HEK293T (cell line): ENCODE measurements around the gene HOMER2.

ENCODE experiments used
- ARNT ChIP-seq: fragments of 450-650 bp; IDR thresholded peaks from 2 replicates; pipeline ENCODE4 v1.6.1; 2017; ENCODE audit warnings: mild to moderate bottlenecking
- BHLHE40 ChIP-seq: fragments of 450-650 bp; IDR thresholded peaks from 2 replicates; pipeline ENCODE4 v1.6.1; 2016; ENCODE audit warnings: mild to moderate bottlenecking, moderate library complexity, borderline replicate concordance
- ELF4 ChIP-seq: fragments of 450-650 bp; IDR thresholded peaks from 2 replicates; pipeline ENCODE4 v1.6.1; 2017; ENCODE audit warnings: antibody characterized with exemption
- FOXA1 ChIP-seq: fragments of 450-650 bp; IDR thresholded peaks from 2 replicates; pipeline ENCODE4 v1.6.1; 2016; ENCODE audit warnings: mild to moderate bottlenecking
- FOXM1 ChIP-seq: fragments of 450-650 bp; IDR thresholded peaks from 2 replicates; pipeline ENCODE4 v1.6.1; 2017; ENCODE audit warnings: mild to moderate bottlenecking, borderline replicate concordance
- HDGF ChIP-seq: fragments of 450-650 bp; IDR thresholded peaks from 2 replicates; pipeline ENCODE4 v1.6.1; 2017; ENCODE audit warnings: antibody characterized with exemption, borderline replicate concordance
- L3MBTL2 ChIP-seq: fragments of 450-650 bp; conservative IDR thresholded peaks from 2 replicates; pipeline ENCODE4 v1.6.1; 2016; ENCODE audit warnings: mild to moderate bottlenecking
- LEF1 ChIP-seq: fragments of 450-650 bp; IDR thresholded peaks from 2 replicates; pipeline ENCODE4 v1.6.1; 2017; ENCODE audit warnings: mild to moderate bottlenecking, borderline replicate concordance
- NFRKB ChIP-seq: fragments of 450-650 bp; IDR thresholded peaks from 2 replicates; pipeline ENCODE4 v1.6.1; 2016; ENCODE audit warnings: mild to moderate bottlenecking, moderate library complexity
- SP1 ChIP-seq: fragments of 450-650 bp; IDR thresholded peaks from 2 replicates; pipeline ENCODE4 v1.6.1; 2017
- TARDBP ChIP-seq: fragments of 450-650 bp; IDR thresholded peaks from 2 replicates; pipeline ENCODE4 v1.6.1; 2016
- TF ChIP-seq, protein P1 (sequence below): fragments of 450-650 bp; IDR thresholded peaks from 2 replicates; pipeline ENCODE4 v1.6.1; 2016

- no peak for TF ChIP-seq LEF1
- TF ChIP-seq ELF4, result no peak
- no peak for TF ChIP-seq HDGF
- no peak for TF ChIP-seq FOXA1
- TF ChIP-seq, protein P1, sequence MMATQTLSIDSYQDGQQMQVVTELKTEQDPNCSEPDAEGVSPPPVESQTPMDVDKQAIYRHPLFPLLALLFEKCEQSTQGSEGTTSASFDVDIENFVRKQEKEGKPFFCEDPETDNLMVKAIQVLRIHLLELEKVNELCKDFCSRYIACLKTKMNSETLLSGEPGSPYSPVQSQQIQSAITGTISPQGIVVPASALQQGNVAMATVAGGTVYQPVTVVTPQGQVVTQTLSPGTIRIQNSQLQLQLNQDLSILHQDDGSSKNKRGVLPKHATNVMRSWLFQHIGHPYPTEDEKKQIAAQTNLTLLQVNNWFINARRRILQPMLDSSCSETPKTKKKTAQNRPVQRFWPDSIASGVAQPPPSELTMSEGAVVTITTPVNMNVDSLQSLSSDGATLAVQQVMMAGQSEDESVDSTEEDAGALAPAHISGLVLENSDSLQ, result no peak
- TF ChIP-seq BHLHE40, result no peak
- no peak for TF ChIP-seq SP1
- no peak for TF ChIP-seq NFRKB
- TF ChIP-seq FOXM1, result no peak
- TF ChIP-seq ARNT, result no peak
- no peak for TF ChIP-seq TARDBP
- TF ChIP-seq L3MBTL2, result no peak
Measured at GRCh38 chr15:82937712-82938058, 14.8 kb downstream of the HOMER2 start.
